DND-41 (cell line): ENCODE results near the gene CTIF.

Experiments used
- ATAC-seq: fragments of 200-7000 bp; cut with Tn5 transposase; 3 replicates; pipeline ENCODE4 v1.9.1; 2021; ENCODE audit warnings: low read depth; ENCODE audit not compliant: insufficient read depth
- DNase-seq: peaks from one replicate; pipeline ENCODE4 v3.0.0-alpha.2; 2020
- H2AFZ ChIP-seq: 2 replicates; pipeline ENCODE4 v1.6.0; 2012; ENCODE audit warnings: low read depth, low read length
- H3K27ac ChIP-seq: 2 replicates; pipeline ENCODE4 v1.5.1; 2012; ENCODE audit warnings: low read length, inconsistent platforms
- H3K27me3 ChIP-seq: fragments of 200-600 bp; sonication (generic); 2 replicates; pipeline ENCODE4 v1.6.0; 2012; ENCODE audit warnings: low read length, mild to moderate bottlenecking, inconsistent platforms; ENCODE audit not compliant: insufficient read depth, poor library complexity
- H3K36me3 ChIP-seq: 2 replicates; pipeline ENCODE4 v1.5.1; 2012; ENCODE audit warnings: low read length, inconsistent platforms; ENCODE audit not compliant: insufficient read depth
- H3K4me1 ChIP-seq: 2 replicates; pipeline ENCODE4 v1.5.1; 2012; ENCODE audit warnings: mild to moderate bottlenecking, low read length; ENCODE audit not compliant: insufficient read depth
- H3K4me2 ChIP-seq: 2 replicates; pipeline ENCODE4 v1.6.0; 2012; ENCODE audit warnings: mild to moderate bottlenecking, moderate library complexity, low read length, inconsistent platforms; ENCODE audit not compliant: insufficient read depth
- H3K4me3 ChIP-seq, 2 experiments: fragments of 200-600 bp in 1 of 2; shearing (Covaris generic) in 1 of 2; 2 replicates each; pipeline ENCODE4 v1.5.1; 2012 to 2016; ENCODE audit warnings: inconsistent platforms in 2 of 2, low read length in 2 of 2, mild to moderate bottlenecking in 2 of 2, low read depth in 1 of 2, moderate library complexity in 1 of 2
- H3K79me2 ChIP-seq: 2 replicates; pipeline ENCODE4 v1.6.0; 2012; ENCODE audit warnings: low read length, inconsistent platforms; ENCODE audit not compliant: insufficient read depth
- H3K9ac ChIP-seq: 2 replicates; pipeline ENCODE4 v1.6.0; 2012; ENCODE audit warnings: low read depth, mild to moderate bottlenecking, inconsistent platforms, low read length, moderate library complexity
- H3K9me3 ChIP-seq: 2 replicates; pipeline ENCODE4 v1.5.1; 2012; ENCODE audit warnings: low read length, moderate library complexity, mild to moderate bottlenecking, inconsistent platforms; ENCODE audit not compliant: insufficient read depth, severe bottlenecking
- H4K20me1 ChIP-seq: 2 replicates; pipeline ENCODE4 v1.6.0; 2012; ENCODE audit warnings: low read length; ENCODE audit not compliant: insufficient read depth
- CTCF ChIP-seq: IDR thresholded peaks from 2 replicates; pipeline ENCODE4 v1.5.1; 2012; ENCODE audit warnings: borderline replicate concordance, low read length, moderate library complexity, mild to moderate bottlenecking; ENCODE audit not compliant: poor library complexity, severe bottlenecking; ENCODE audit errors: extremely low read depth
- EZH2 ChIP-seq: IDR thresholded peaks from 3 replicates; pipeline ENCODE4 v1.6.1; 2012; ENCODE audit warnings: borderline replicate concordance, low read depth, mild to moderate bottlenecking, moderate library complexity, low read length, inconsistent platforms; ENCODE audit not compliant: severe bottlenecking

CTIF gene

GRCh38 chr18:48531908-48532307, 6.9 kb upstream of the CTIF start:
- H3K9ac ChIP-seq: no peak overlapping the region
- H3K27me3 ChIP-seq: peaks cover 14% of the 10 kb centered on the region
- H3K36me3 ChIP-seq: no peaks in the 10 kb centered on the region
- H3K79me2 ChIP-seq: no peaks in the 10 kb centered on the region
- no peak overlapping the region for H3K4me3 ChIP-seq
- no peak for DNase-seq
- no peak overlapping the region for H3K4me2 ChIP-seq
- no peak for ATAC-seq
- no peaks in the 10 kb centered on the region for H3K9me3 ChIP-seq
- H4K20me1 ChIP-seq: no peaks in the 10 kb centered on the region
- no peaks in the 10 kb centered on the region for H3K4me1 ChIP-seq
- TF ChIP-seq CTCF (no peak), EZH2 (no peak)
- H3K27ac ChIP-seq: no peak overlapping the region
- H2AFZ ChIP-seq: no peak overlapping the region

GRCh38 chr18:48533340-48534070, 5.3 kb upstream of the CTIF start:
- no peaks in the 10 kb centered on the region for H3K36me3 ChIP-seq
- H3K79me2 ChIP-seq: no peaks in the 10 kb centered on the region
- H3K4me3 ChIP-seq: no peak overlapping the region
- peaks cover 10% of the 10 kb centered on the region for H3K27me3 ChIP-seq
- no peak overlapping the region for H3K27ac ChIP-seq
- ATAC-seq: no peak
- H4K20me1 ChIP-seq: no peaks in the 10 kb centered on the region
- no peak for TF ChIP-seq CTCF
- no peak for TF ChIP-seq EZH2
- peaks cover 6% of the 10 kb centered on the region for H3K4me1 ChIP-seq
- no peaks in the 10 kb centered on the region for H3K9me3 ChIP-seq
- no peak overlapping the region for H3K4me2 ChIP-seq
- no peak for DNase-seq
- H2AFZ ChIP-seq: no peak overlapping the region
- no peak overlapping the region for H3K9ac ChIP-seq

- Histone ChIP-seq H3K27me3 (peaks cover under 1% of the 10 kb centered on the region), H3K27ac (no peak overlapping the region), H3K79me2 (no peaks in the 10 kb centered on the region), H3K4me1 (peaks cover 9% of the 10 kb centered on the region), H4K20me1 (no peaks in the 10 kb centered on the region), H3K36me3 (no peaks in the 10 kb centered on the region), H3K4me2 (no peak overlapping the region), H3K4me3 (no peak overlapping the region), H3K9ac (no peak overlapping the region), H3K9me3 (no peaks in the 10 kb centered on the region), H2AFZ (no peak overlapping the region)
- no peak for ATAC-seq
- no peak for TF ChIP-seq EZH2
- TF ChIP-seq CTCF: no peak
- no peak for DNase-seq
These were observed 4.5 kb upstream of the CTIF start for GRCh38 chr18:48534364-48534763.

GRCh38 chr18:48535956-48536355, 2.9 kb upstream of the CTIF start:
- Histone ChIP-seq H3K9me3 (no peaks in the 10 kb centered on the region), H3K27me3 (no peaks in the 10 kb centered on the region), H3K4me2 (no peak overlapping the region), H3K9ac (no peak overlapping the region), H3K36me3 (no peaks in the 10 kb centered on the region), H3K79me2 (no peaks in the 10 kb centered on the region), H3K4me1 (peaks cover 13% of the 10 kb centered on the region), H3K27ac (no peak overlapping the region), H4K20me1 (no peaks in the 10 kb centered on the region), H3K4me3 (no peak overlapping the region), H2AFZ (no peak overlapping the region)
- no peak for ATAC-seq
- TF ChIP-seq EZH2: no peak
- no peak for TF ChIP-seq CTCF
- DNase-seq: no peak
